Inflammatory macrophage treated with lipopolysaccharide for 1 hour (primary cell): Measurements from ENCODE around the gene LTBP4.

Source experiments
- DNase-seq, 2 donors: peaks; one replicate each; pipeline ENCODE4 v3.0.0-alpha.2; 2020 to 2022

The LTBP4 gene

DNA sequence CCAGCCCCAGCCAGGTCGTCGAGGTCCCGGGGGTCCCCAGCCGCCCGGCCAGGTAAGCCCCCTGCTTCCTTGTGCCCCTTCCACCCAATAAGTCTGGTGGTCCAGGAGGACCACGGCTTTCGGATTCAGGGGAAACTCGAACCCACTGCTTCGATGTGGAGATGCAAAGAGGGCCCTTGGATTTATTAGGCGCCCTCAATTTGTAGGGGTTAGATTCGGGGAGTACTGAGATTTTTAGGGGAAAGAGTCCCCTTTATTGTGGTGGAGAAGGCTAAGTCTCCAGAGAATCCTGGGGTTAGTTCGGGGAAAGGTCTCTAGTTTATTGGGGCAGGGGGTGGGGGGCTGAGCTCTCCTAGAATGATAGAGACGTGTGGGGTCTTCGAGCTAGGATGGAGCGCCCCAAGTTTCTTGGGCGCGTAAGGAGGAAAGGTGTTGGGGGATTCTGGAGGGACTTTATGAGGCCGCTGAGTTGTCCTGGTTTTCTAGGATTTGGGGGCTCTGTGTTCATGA is 3.8 kb upstream of the LTBP4 start:
- DNase-seq, result no peak

DNA sequence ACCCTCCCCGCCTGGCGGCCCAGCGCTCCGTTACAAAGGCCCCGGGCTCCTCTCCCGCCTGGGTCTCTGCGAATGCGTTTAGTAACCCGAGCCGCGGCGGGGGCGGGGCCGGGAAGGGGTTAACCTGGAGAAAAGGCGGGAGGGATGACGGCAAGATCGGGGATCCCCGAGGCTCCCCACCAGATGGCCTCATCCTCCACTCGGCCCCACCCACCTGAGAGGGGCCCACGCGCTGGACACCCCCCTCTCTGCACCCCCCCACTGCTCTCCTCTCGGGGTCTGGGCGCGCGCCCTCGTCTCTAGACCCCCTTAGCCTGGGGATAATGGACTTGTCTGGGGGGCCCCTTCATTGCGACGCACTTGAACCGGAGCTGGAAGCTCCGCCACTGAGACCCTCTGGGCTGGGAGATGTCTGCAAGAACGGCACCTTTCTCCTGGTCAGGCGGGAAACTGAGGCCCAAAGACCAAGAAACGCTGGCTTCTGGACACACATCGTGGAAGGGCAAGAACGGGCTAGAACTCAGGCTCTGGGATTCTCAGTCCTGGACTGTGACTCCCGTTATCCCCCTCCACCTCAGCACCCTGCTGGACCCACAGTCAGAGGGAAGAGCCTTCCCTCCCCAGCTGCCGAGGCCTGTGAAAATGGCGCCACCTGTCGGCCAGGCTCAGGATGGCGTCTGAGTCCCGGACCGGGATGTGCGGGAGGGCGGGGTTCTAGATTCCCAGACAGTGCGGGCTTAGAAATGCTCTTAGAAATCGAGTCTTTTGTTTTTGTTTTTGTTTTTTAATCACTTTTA is 2.9 kb upstream of the LTBP4 start:
- DNase-seq, result peak; percentile 72 to 97

DNA sequence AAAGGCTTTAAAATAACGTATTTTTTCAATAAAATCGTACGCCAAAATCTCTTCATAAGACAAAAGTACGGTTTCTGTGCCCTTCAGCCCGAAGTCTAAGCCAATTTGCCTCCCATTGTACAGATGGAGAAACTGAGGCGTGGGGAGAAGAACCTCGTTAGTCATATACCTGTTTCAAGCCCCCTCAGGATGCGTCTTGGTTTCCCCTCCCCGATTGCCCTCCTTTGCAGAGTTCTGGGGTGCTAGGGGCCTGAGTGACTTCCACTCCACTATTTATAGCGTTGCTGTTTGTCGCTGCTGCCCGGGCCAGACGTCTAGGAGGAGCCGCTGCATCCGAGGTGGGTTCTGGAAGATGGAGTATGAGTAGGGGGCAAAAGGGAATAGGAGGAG is 2.3 kb upstream of the LTBP4 start:
- no peak for DNase-seq

DNA sequence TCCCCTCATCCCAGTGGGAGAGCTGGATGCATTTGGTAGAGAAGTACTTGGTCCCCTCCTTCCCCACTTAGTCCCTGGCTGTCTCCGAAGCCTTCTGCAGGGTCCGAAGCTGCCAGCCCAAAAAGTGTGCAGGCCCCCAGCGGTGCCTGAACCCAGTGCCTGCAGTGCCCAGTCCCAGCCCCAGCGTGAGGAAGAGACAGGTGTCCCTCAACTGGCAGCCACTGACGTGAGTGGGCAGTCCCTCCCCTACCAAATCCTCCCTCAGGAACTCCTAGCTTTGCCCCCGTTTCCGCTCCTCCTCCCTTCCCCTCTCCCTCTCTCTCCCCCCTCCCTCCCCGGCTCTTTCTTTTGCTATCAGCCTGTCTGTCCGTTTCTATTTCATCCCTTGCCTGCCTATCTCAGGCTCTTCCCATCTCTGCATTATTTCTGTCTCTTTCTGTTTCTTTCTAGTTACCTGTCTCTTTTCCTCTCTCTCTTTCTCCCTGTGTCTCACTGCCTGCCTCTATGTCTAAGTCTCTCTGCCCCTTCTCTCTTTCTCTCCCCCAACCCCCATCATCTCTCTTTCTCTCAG is 1.8 kb upstream of the LTBP4 start:
- no peak for DNase-seq

DNA sequence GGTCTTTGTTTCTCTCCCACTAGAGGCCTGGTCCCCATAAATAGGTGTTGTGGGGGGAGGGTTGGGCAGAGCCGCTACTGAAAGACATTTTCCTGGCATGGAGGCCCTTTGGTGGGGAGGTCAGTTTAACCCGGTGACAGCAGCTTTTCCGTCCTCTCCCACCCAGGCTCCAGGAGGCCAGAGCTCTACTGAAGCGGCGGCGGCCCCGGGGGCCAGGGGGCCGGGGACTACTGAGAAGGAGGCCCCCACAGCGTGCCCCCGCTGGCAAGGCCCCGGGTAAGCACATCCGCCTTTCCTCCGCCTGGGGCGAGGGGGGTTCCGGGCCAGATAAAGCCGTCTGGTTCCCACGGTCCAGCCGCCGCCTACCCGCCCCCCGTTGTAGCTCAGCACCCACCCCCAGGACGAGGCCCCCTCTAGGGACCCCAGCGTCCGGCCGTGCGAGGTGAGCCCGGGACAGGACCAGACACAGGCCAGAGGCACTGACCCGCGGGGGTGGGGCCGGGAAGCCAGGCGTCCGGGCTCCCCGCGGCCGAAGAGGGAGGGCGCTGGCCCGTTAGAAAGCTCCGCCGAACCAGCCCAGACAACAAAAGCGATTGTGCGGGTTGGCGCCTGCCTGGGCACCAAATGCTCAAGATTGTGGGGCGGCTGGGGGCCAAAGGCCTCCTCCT is 1.1 kb upstream of the LTBP4 start:
- DNase-seq, result no peak

DNA sequence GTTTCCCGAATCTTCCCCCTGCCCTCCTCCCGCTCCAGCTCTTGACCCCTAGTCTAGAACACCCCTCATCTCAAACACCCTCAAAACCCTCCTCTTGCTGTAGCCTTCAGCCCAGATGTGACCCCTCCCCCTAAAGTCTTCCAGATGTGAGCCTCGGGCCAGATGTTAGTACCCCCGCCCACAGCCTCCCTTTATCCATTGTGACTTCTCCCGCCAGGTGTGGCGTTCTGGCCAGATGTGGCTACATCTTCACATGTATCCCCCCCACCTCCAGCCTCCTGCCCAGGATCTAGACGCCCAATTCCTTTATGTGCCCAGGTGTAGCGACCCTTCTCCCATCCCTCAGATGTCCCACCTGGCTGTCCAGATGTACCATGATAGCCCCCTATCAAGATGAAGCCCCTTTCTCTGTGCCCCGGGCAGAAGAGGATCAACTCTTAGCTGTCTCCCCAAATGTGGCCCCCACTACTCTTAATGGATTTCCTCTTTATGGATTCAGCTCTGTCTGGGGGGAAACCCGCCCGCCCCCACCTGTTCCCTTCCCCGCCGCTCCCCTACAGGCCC is 517 bp upstream of the LTBP4 start:
- no peak for DNase-seq

DNA sequence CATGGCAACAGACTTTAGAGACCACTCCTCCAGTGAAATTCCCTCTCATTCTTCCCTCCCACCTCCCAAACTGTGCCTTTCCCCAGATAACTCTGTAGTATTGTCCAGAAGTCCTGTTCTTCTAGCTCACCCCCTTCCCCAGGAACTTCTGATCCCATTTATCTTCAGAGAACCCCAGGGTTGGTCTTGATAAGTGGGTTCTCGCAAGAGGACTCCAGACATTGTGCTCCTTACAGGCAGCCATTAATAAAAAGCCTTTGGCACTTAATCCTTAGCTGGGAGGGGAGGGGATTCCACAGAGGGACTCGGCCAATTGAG is 1.9 kb downstream of the LTBP4 start:
- DNase-seq, result no peak

DNA sequence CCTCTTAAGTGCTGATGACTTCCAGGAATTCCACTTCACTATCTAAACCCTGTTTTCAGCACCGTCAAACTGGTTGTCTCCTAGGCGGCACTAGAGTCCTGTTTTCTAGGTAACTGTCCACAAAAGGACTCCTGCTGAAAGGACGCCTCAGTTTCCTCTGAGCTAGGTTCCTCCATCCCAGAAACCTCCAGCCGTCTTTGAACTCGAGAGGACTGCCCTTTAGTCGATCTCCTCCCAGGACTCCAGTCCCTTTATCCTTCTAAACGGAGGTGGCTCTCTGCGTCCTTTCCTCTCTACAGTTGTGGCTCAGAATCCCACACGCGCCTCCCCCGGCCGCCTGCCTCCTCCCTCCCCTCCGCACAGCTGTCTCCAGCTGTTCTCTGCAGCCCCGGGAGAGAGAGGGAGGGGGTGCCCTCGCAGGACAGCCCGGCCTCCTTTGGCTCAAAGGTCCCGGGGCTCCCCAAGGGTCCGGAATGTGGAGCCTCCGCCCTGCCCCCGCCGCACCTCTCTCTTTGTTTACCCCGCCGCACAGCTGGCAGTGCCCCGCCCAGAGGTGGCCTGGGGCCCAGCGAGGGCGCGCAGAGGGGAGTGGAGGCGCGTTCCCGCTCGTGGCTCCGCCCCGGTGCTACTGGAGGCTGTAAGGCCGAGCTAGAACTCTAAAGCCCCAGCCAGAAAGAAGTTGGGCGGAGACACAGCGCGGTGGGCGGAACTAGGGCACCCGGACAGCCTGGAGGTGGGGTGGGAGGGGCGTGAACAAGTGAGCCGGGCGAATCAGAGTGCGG is 2.4 kb downstream of the LTBP4 start:
- peak; percentile 94 to 97 for DNase-seq

DNA sequence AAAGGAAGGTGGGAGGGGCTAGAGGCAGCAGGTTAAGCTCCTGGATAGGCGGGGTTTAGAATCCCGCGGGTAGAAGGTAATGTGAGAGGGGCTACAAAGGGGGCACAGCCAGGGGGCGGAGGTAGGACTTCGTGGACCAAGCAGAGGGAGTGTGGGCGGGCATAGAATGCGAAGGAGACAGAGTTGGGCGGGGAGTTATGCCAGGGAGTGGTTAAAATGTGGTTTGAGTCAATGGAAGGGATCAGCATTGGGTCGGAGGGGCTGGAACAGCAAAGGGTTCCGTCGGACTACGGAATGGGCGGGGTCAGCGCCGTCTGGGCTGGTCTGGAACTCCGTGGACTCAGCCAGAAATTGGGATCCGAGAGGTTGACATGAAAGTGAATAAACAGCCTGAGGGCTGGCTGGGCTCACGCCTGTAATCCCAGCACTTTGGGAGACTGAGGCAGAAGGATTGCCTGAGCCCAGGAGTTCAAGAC is 3.0 kb downstream of the LTBP4 start:
- DNase-seq, result no peak

DNA sequence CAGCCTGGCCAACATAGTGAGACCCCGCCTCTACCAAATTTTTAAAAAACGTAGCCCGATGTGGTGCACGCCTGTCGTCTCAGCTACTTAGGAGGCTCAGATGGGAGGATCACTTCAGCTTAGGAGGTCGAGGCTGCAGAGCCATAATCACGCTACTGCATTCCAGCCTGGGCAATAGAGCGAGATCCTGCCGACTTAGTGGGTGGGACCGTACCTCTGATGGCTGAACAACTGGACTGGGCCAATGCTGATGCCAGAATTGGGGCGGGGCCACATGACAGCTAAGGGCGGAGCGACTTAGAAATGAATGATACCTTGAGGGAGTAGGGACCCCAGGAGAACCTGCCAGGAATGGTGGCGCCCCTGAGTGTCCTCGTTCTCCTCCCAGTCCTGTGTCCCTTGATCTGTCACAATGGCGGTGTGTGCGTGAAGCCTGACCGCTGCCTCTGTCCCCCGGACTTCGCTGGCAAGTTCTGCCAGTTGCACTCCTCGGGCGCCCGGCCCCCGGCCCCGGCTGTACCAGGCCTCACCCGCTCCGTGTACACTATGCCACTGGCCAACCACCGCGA is 3.6 kb downstream of the LTBP4 start:
- DNase-seq, result no peak

DNA sequence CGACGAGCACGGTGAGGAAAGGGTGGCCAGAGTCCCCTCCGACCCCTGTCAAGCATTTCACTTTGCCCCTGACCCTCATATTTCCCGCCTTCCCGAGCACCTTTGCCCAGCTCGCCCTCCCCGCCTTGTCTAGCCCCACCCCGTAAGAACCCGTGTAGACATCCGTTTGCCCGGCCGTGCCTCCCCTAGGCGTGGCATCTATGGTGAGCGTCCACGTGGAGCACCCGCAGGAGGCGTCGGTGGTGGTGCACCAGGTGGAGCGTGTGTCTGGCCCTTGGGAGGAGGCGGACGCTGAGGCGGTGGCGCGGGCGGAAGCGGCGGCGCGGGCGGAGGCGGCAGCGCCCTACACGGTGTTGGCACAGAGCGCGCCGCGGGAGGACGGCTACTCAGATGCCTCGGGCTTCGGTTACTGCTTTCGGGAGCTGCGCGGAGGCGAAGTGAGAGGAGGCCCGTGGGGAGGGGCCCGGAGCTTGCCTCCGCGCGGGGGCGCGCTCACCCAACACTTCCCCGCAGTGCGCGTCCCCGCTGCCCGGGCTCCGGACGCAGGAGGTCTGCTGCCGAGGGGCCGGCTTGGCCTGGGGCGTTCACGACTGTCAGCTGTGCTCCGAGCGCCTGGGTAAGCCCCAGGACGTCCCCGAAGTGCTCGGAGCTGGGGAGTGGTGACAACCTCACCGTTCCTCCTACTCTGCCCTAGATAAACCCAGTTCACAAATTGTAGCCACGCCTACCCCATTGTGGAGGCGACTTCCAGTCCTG is 4.2 kb downstream of the LTBP4 start:
- DNase-seq, result peak; percentile 63 to 86

DNA sequence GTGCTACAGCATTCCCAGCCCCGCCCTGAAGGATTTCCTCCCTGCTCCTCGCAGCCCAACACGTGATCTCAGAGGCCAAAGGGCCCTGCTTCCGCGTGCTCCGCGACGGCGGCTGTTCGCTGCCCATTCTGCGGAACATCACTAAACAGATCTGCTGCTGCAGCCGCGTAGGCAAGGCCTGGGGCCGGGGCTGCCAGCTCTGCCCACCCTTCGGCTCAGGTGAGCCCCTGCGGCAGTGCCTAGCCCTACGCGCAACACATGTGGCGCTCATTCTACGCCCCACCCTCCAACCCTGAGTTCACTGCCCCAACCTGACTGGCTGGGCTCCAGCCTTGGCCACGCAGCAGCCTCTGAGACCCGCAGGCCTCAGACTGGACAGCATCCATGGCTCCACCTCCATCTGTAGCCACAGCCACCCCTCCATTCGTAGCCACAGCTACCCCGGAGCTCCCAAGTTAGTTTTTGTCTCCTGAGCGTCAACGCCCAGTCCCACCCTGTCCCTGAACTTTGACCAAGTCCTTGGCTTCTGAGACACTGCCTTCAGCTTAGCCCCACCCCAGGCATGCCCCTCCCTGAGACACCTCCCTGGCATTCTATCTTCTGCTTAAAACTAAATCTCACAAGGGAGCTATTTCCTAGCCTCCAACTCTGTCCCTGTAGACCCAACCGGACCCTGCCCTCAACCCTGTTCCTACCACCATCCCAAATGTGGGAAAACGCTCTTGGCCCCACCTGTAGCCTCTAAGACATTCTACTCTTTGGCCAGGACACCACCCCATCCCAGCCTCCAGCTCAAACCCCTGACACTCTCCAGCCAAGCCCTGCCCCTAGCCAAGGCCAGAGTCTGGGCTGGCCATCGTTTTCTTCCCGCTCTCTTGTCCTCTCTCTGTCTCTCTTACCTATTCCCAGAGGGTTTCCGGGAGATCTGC is 6.4 kb downstream of the LTBP4 start:
- no peak for DNase-seq

DNA sequence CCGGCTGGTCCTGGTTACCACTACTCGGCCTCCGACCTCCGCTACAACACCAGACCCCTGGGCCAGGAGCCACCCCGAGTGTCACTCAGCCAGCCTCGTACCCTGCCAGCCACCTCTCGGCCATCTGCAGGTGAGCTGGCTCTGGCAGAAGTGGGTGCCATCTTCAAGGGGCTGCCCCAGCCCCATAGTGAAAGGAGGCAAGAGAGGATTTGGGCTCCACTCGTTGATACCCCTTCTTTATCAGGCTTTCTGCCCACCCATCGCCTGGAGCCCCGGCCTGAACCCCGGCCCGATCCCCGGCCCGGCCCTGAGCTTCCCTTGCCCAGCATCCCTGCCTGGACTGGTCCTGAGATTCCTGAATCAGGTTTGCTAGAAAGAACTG is 7.1 kb downstream of the LTBP4 start:
- DNase-seq, result no peak

DNA sequence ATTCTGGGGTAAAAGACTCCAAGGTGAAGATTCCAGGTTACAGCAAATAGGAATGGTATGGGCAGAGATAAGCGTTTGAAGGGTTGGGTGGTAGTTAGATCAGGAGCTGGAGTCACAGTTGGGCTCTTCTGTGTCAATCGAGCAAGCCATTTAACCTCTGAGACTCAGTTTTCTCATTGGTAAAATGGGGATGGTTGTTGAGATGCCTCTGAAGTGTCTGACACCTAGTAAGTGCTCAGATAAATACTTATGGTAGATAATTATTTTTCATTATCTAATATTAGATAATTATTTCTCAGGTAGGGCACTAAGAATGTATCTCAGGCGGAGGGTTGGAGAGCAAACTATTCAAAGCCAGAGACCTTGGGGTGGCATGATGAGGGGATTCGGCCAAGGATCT is 7.8 kb downstream of the LTBP4 start:
- DNase-seq, result no peak

DNA sequence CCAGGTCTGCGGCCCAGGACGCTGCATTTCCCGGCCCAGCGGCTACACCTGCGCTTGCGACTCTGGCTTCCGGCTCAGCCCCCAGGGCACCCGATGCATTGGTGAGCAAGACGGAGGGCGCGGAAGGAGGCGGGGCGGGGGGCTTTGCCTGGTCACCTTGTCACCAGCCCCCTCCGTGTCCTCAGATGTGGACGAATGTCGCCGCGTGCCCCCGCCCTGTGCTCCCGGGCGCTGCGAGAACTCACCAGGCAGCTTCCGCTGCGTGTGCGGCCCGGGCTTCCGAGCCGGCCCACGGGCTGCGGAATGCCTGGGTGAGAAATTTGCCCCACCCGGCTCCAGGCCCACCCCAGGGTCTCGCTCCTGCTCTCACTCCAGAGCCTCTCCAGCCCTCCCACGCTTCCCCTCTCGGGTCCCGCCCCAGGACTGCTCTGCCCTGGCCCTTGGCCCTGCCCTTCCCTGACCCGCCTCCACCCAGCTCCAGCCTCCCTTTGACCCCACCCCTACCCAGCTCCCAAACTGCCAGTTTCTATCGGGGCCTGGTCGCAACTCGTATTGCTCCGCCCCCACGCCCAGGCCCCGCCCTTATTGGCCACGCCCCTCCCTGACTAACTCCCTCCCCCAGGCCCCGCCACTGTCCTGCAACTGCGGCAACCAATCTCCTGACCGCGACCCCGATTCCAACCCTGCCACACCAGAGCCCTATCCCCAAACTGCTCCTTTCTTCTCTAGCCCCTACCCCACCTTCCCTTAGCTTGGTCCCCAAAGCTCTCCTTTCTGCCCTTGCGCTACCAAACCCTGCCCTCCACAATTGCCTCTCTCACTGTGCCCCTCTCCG is 8.6 kb downstream of the LTBP4 start:
- peak; percentile 95 to 98 for DNase-seq

DNA sequence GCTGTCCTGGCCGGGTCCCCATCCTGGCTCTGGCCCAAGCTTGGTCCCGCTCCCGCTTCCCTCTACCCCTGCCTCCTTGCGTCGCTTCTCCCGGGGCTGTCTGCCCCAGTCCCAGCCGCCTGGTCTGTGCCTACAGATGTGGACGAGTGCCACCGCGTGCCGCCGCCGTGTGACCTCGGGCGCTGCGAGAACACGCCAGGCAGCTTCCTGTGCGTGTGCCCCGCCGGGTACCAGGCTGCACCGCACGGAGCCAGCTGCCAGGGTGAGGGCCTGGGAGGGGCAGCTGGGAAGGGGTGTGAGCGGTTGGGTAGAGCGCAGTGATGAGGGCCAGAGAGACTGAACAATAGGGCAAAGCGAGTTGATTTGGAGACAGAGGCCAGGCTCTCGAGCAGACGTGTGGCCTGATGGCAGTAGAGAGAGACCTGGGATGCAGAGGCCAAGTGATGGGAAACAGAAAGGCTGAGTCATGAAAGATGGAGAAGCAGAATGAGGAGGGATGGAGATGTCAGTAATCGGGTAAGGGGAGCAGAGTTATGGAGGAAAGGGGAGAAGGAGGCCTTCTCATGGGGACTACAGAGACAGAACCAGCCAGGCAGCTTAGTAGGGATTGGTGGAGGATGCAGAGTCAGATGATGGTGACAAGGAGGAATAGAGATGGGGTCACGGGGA is 9.4 kb downstream of the LTBP4 start:
- DNase-seq, result peak in 1 of 2 donors; percentile 22

DNA sequence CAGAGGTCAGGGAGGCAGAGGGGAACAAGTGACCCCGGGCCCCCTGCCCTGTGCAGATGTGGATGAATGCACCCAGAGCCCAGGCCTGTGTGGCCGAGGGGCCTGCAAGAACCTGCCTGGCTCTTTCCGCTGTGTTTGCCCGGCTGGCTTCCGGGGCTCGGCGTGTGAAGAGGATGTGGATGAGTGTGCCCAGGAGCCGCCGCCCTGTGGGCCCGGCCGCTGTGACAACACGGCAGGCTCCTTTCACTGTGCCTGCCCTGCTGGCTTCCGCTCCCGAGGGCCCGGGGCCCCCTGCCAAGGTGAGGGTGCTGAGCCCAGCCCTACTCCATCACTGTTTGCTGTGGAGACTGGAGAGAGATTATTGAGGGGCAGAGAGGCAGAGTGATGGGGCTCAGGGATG is 9.9 kb downstream of the LTBP4 start:
- no peak for DNase-seq

DNA sequence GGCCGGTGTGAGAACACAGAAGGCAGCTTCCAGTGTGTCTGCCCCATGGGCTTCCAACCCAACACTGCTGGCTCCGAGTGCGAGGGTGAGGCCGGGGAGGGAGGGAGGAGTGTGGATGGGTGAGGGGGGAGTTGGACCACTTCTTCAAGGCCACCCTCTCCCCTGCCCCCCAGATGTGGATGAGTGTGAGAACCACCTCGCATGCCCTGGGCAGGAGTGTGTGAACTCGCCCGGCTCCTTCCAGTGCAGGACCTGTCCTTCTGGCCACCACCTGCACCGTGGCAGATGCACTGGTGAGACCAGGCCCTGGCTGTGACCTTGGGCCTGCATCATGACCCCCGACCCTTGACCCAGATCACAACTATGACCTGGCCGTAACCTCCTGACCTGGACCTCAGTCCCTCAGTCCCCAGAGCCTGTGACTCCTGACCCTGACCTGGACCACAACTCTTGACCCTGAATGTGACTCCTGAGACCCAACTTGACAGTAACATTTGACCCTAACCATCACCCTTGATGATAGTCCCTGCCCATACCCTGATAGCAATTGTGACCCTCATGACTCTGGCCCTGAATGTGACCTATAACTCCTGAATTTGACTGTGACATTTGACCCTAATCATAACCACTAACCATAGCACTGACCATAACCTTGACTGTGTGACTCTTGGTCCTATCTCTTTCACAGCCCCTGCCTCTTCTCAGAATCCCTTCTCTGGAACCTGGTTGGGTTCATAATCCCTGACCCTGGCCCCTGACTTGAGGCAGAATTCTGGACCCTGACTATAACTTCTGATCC is 10.9 kb downstream of the LTBP4 start:
- DNase-seq, result no peak
